HG03469 (cell line): ENCODE data around the gene ROCK1.

ENCODE experiments used
- ATAC-seq: cut with Tn5 transposase; IDR thresholded peaks from one replicate; pipeline ENCODE4 v1.9.1; 2021; ENCODE audit warnings: mild to moderate bottlenecking, moderate library complexity, moderate number of reproducible peaks; ENCODE audit not compliant: unreplicated experiment

Gene ROCK1

DNA sequence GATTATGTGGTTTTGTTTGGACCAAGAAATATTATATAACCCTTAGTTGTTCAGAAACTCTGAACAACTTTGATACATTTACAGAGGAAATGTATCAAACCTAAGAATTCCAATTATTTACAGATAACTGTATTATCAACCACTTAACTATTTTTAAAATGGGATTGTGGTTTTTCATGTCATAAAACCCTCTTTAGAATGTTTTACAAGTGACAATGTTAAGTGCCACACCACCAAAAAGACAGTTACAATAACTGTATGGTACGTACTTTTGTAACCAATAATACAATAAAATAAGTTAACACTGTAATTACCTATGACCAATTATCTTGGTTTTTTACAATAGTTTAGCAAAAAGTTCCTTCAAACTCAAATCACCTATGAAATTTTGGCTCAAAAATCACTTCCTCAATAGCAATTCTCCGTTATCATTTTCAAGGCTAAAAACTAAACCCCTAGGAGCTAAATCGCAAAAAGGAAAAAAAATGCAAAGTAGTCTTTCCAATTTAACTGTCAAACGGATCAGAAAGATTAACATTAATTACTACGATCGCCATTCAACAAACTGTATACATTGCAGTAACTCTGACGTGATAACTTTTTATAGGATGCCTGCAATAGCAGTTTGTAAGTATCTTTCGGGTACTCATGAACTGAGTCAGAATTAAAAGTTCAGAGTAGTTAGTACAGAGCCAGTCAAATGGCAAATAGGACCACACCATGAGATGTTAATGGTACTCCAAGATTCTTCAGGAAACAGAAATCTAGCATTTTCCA is 1.5 kb downstream of the ROCK1 start:
- no peak for ATAC-seq

DNA sequence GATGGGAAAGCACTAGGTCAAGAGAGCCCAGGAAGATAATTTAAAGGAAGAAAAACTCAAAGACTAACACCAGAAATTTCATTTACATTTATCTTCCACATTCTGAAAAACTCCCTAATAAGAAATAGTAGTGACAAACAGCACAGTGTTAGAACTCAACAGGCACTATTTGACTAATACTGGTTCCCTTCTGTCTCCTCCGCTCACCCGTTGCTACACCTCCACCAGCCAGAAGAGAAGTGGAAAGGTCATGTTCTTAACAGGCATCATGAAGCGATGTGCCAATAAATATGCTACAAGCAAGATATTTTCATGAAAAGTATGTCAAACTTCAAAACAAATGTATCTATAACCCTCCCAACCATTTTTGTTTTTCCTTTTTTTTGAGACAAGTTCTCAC is 5.7 kb downstream of the ROCK1 start:
- peak; percentile 45 for ATAC-seq

- ATAC-seq = no peak
These were observed 10.4 kb downstream of the ROCK1 start for GRCh38 chr18:21101172-21101571.

DNA sequence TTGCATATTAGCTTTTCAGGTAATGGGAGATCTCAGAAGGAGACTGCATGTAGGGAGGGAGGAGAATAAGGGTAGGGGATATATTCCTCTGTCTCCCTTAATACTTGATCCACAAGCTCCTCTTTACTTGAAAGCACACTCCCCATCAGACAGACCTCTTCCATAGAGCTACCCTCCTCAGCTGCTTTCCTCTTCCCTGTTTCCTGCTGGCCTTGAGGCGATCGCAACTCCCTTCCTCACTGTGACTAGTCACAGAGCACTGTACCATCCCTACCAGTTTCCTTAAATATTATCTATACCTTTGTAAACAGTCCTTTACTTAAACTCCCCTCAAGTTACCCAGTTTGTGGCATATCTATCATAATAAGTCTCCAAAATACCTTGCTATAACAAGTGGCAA is 10.9 kb downstream of the ROCK1 start:
- no peak for ATAC-seq

DNA sequence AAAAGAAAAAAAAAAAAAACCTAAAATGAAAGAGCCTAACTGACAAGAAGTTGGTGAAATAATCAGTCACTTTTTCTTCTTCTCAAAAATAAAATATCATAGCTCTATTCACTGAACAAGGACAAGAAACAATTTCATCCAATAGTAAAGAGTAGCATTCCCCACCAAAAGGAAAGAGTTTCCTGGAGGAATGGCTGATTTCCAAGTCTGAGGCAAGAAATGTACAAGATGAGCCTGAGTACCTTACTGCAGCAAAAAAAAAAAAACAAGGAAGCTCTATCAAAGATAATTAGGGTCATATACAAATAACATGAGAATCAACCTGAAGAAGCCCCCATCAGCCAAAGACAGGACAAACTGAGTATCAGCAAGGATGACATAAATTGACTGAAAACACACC is 11.5 kb downstream of the ROCK1 start:
- ATAC-seq = no peak

DNA sequence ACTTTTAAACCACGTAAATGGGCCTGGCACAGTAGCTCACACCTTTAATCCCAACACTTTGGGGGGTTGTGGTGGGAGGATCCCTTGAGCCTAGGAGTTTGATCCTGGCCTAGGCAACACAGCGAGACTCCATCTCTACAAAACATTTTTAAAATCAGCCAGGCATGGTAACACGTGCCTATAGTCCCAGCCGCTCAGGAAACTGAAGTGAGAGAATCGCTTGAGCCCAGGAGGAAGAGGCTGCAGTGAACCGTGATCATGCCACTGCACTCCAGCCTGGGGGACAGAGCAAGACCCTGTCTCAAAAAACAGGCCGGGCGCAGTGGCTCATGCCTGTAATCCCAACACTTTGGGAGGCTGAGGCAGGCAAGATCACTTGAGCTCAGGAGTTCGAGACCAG is 12.2 kb downstream of the ROCK1 start:
- peak; percentile 80 for ATAC-seq

- ATAC-seq = no peak
These were observed 14.9 kb downstream of the ROCK1 start for GRCh38 chr18:21096760-21097159.

DNA sequence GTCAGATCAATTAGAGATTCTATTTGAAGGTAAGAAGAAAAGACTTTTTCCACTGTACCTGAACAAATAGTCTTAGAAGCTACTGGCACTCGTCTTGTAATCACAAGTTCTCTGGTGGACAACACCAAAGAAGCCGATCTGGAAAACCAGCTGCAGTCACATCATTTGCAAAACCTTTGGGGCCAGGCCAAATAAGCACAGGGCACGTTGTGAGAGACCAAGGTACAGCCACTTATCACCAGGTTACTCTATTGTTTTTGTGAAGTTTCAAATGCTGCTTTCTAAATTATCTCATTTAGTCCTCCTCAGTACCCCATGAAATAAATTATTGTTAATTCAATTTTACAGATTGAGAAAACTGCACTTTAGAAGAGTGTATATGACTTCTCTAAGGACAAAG is 18.5 kb downstream of the ROCK1 start:
- no peak for ATAC-seq

- no peak for ATAC-seq
These were observed 20.9 kb downstream of the ROCK1 start for GRCh38 chr18:21090680-21091079.

DNA sequence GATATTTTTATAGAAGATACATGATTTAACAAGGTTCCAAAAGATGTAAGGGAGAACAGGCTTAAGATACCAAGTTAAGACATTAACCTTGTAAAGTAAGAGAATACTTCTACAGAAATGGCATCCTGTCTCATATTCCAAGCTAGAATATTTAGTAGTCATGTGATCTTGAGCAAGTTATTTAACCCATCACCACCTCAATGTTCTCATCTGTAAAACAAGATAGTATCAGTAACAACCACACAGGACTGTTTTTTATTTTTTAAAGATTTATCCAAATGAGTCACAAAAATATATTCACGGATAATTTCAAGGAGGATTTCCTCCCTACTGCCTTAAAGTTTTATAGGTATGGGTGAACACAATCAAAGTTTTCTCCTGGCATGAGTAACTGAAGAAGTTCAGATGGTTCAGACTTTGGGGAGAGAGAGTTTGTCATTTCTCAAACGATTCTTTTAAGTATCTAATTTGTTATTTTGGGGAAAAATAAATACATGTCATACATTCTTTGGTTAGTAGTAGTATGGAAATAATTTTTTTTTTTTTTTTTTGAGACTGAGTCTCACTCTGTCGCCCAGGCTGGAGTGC is 25.9 kb downstream of the ROCK1 start:
- ATAC-seq = no peak

- no peak for ATAC-seq
These were observed 27.0 kb downstream of the ROCK1 start for GRCh38 chr18:21084511-21085078.

DNA sequence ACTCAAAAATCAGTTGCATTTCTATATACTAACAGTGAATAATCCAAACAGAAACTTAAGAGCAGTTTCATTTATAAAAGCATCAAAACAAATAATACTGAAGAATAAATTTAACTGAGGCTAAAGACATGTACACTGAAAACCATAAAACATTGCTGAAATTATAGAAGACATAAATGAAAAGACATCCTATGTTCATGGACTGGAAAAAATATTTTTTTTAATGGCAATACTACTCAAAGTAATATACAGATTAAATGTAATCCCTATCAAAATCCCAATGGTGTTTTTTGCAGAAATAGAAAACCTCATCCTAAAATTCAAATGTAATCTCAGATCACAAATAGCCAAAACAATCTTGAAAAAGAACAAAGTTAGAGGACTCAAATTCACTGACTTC is 28.6 kb downstream of the ROCK1 start:
- ATAC-seq = no peak

GRCh38 chr18:21081426-21081825 is 30.2 kb downstream of the ROCK1 start:
- no peak for ATAC-seq

DNA sequence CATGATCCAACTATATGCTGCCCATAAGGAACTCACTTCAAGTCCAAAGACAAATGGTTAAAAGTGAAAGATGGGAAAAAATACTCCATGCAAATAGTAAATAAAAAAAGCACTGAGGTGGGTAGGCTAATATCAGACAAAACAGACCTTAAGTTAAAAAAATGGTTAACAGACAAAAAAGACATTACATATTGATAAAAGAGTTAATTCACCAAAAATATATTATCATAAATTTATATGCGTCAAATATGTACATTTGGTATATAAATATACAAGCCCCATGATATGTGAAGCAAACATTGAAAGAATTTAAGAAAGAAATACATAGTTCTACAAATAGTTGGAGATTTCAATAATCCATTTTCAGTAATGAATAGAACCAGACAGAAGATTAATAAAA is 31.0 kb downstream of the ROCK1 start:
- ATAC-seq = no peak

- ATAC-seq = no peak
These were observed 37.0 kb downstream of the ROCK1 start for GRCh38 chr18:21074336-21075323.

DNA sequence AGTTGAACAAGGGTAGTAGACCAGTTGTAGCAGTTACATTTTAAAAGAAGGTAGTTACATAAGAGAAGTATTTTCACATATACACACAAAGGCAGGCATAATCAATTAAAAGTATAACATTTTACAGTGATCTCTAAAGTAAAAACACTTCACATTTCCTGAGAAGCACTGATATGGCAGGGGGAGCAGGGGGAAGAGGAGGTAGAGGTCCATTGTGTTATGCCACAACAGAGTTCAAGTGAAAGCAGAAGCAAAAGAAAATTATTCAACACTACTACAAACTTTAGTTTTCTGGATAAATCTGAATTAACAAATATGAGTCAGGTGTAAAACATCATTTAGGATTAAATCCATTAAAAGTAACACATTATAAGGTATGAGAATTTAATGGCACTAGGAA is 38.4 kb downstream of the ROCK1 start:
- ATAC-seq = no peak

- no peak for ATAC-seq
These were observed 40.5 kb downstream of the ROCK1 start for GRCh38 chr18:21071071-21071470.

DNA sequence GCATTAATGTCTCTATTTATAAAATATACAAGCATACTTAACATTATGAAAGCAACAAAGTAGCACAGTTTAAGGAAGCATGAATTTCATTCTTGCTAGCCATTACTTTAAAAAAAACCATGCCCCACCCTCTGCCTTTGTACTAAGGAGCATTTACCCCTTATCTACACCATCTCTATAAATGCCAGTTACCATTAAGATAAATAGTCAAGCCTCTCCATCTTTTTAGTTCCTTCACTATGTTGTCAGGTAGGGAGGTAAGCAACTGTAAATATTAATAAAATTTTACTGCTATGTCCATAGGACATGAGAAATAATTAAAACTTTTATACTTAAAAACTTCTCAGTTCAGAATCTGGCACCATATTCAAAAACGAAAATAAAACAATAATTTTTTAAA is 42.1 kb downstream of the ROCK1 start:
- no peak for ATAC-seq

GRCh38 chr18:21064347-21064746 is 47.3 kb downstream of the ROCK1 start:
- ATAC-seq = no peak

DNA sequence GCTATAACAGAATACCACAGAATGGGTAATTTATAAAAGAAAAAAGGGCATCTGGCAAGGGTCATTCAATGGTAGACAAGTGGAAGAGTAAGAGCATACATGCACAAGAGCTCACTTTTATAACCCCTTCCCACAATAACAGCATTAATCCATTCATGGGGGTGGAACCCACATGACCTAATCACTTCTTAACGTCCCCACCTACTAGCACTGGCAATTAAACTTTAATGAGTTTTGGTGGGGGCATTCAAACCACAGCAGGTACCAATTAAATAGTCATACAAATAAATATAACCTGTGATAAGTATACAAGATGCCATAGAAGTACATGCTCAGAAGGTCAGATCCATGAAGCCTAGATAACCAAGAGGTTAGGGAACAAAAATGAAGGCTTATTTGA is 48.6 kb downstream of the ROCK1 start:
- no peak for ATAC-seq

- ATAC-seq = no peak
These were observed 54.5 kb downstream of the ROCK1 start for GRCh38 chr18:21057112-21057511.
